Stimulated activated CD4-positive, alpha-beta T cell treated with anti-CD3 and anti-CD28 coated beads, Interleukin-1b, Interleukin-23, amount 100 ng/mL, for 24 hours (primary cell): ENCODE data around the gene PAPPA2.
"Not testable (repeated sequence)": the region's sequence is repeated elsewhere in the genome, so short reads cannot be mapped to it uniquely, and the experiment has no call there.

Source experiments
- DNase-seq, 4 experiments: peaks; one replicate each; pipeline ENCODE4 v3.0.0-alpha.2; 2020; ENCODE audit warnings: low read depth in 4 of 4, low spot score in 1 of 4

The PAPPA2 gene

GRCh38 chr1:176756817-176757216, 293.8 kb downstream of the PAPPA2 start:
- not testable (repeated sequence) for DNase-seq

- no peak for DNase-seq
These were observed 302.6 kb downstream of the PAPPA2 start for GRCh38 chr1:176765608-176766007.

GRCh38 chr1:176766779-176767178, 303.8 kb downstream of the PAPPA2 start:
- DNase-seq = no peak

- no peak for DNase-seq
These were observed 304.8 kb downstream of the PAPPA2 start for GRCh38 chr1:176767714-176768136.

GRCh38 chr1:176768532-176768931, 305.6 kb downstream of the PAPPA2 start:
- DNase-seq = no peak

GRCh38 chr1:176770066-176770465, 307.1 kb downstream of the PAPPA2 start:
- no peak for DNase-seq

- DNase-seq = no peak
These were observed 310.1 kb downstream of the PAPPA2 start for GRCh38 chr1:176773038-176773437.

- no peak for DNase-seq
These were observed 311.2 kb downstream of the PAPPA2 start for GRCh38 chr1:176774224-176774623.

- DNase-seq = no peak
These were observed 312.4 kb downstream of the PAPPA2 start for GRCh38 chr1:176775378-176775777.

GRCh38 chr1:176775996-176776395, 313.0 kb downstream of the PAPPA2 start:
- DNase-seq = no peak

GRCh38 chr1:176778056-176778455, 315.1 kb downstream of the PAPPA2 start:
- no peak for DNase-seq

- no peak for DNase-seq
These were observed 317.0 kb downstream of the PAPPA2 start for GRCh38 chr1:176779992-176780328.

- DNase-seq = no peak
These were observed 320.3 kb downstream of the PAPPA2 start for GRCh38 chr1:176783309-176783708.

GRCh38 chr1:176785056-176785455, 322.1 kb downstream of the PAPPA2 start:
- no peak for DNase-seq

GRCh38 chr1:176785791-176786190, 322.8 kb downstream of the PAPPA2 start:
- no peak for DNase-seq

- DNase-seq = no peak
These were observed 323.3 kb downstream of the PAPPA2 start for GRCh38 chr1:176786274-176786673.

GRCh38 chr1:176789571-176790090, 326.7 kb downstream of the PAPPA2 start:
- no peak for DNase-seq

- DNase-seq = no peak
These were observed 327.8 kb downstream of the PAPPA2 start for GRCh38 chr1:176790786-176791185.

- no peak for DNase-seq
These were observed 328.9 kb downstream of the PAPPA2 start for GRCh38 chr1:176791906-176792305.

- no peak for DNase-seq
These were observed 332.0 kb downstream of the PAPPA2 start for GRCh38 chr1:176794897-176795508.

GRCh38 chr1:176795929-176796328, 333.0 kb downstream of the PAPPA2 start:
- no peak for DNase-seq

GRCh38 chr1:176796583-176796982, 333.6 kb downstream of the PAPPA2 start:
- no peak for DNase-seq

GRCh38 chr1:176799327-176799726, 336.4 kb downstream of the PAPPA2 start:
- DNase-seq = no peak
